Measurements from ENCODE around the gene ATP9B. TPM values are rescaled to one million over a fixed set of nuclear protein-coding genes. Genes with fewer than 3 reads are reported as not detected.
"Not testable (repeated sequence)": the region's sequence is repeated elsewhere in the genome, so short reads cannot be mapped to it uniquely, and the experiment has no call there.

ATP9B gene
- total RNA-seq, 2 experiments from 2014 or later, result 15.9 to 16.6 TPM

GRCh38 chr18:79372991-79373390, 303.8 kb downstream of the ATP9B start:
- Mint-ChIP-seq H3K36me3 (peaks cover 3% of the 10 kb centered on the region), H3K27ac (no peak overlapping the region), H3K9me3 (no peaks in the 10 kb centered on the region), H3K4me1 (ENCODE audit: low read depth) (peaks cover 17% of the 10 kb centered on the region), H3K27me3 (no peaks in the 10 kb centered on the region), H3K4me3 (no peak overlapping the region)
- intact Hi-C loops (cut with micrococcal nuclease), result no loop called here
- DNase-seq, result no peak
- POLR2A ChIA-PET, result no interaction called here
- CTCF ChIA-PET, result interaction anchor here (0.7 to 1.1 kb wide), 2 partner anchors 272 to 316 kb away, joined by 3 to 5 read pairs; no protein-coding TSS in a partner anchor

GRCh38 chr18:79373736-79374135, 304.5 kb downstream of the ATP9B start:
- no peak overlapping the region for H3K4me3 Mint-ChIP-seq

GRCh38 chr18:79374408-79375171, 305.4 kb downstream of the ATP9B start:
- H3K36me3 Mint-ChIP-seq, result peaks cover 5% of the 10 kb centered on the region
- H3K27me3 Mint-ChIP-seq, result no peaks in the 10 kb centered on the region
- ChIA-PET CTCF (interaction anchor here (1.0 to 3.0 kb wide), 5 partner anchors 15 to 273 kb away, joined by 3 to 15 read pairs (median 4); no protein-coding TSS in a partner anchor), POLR2A (interaction anchor here (0.6 kb wide), 1 partner anchor 340 kb away, joined by 3 read pairs; no protein-coding TSS in a partner anchor)
- peaks cover 20% of the 10 kb centered on the region for H3K4me1 Mint-ChIP-seq (ENCODE audit: low read depth)
- no peak overlapping the region for H3K4me3 Mint-ChIP-seq
- no peaks in the 10 kb centered on the region for H3K9me3 Mint-ChIP-seq
- intact Hi-C loops (cut with micrococcal nuclease), result no loop called here
- H3K27ac Mint-ChIP-seq, result no peak overlapping the region
- DNase-seq, result no peak

More at GRCh38 chr18:79373736-79374135, 304.5 kb downstream of the ATP9B start:
- Mint-ChIP-seq H3K9me3 (no peaks in the 10 kb centered on the region), H3K27me3 (no peaks in the 10 kb centered on the region), H3K4me1 (ENCODE audit: low read depth) (peaks cover 14% of the 10 kb centered on the region), H3K36me3 (peaks cover 3% of the 10 kb centered on the region), H3K27ac (no peak overlapping the region)
- intact Hi-C loops (cut with micrococcal nuclease), result no loop called here
- POLR2A ChIA-PET, result no interaction called here
- CTCF ChIA-PET, result interaction anchor here (1.1 kb wide), 1 partner anchor 271 kb away, joined by 5 read pairs; no protein-coding TSS in a partner anchor
- DNase-seq, result no peak

GRCh38 chr18:79375441-79376154, 306.4 kb downstream of the ATP9B start:
- Mint-ChIP-seq H3K4me1 (ENCODE audit: low read depth) (peaks cover 20% of the 10 kb centered on the region), H3K4me3 (no peak overlapping the region), H3K27me3 (no peaks in the 10 kb centered on the region), H3K36me3 (peaks cover 5% of the 10 kb centered on the region), H3K9me3 (no peaks in the 10 kb centered on the region), H3K27ac (no peak overlapping the region)
- ChIA-PET CTCF (interaction anchor here (1.0 to 3.0 kb wide), 5 partner anchors 16 to 272 kb away, joined by 3 to 15 read pairs (median 4); no protein-coding TSS in a partner anchor), POLR2A (no interaction called here)
- intact Hi-C loops (cut with micrococcal nuclease), result no loop called here
- no peak for DNase-seq

- CTCF ChIA-PET, result interaction anchor here (0.6 to 7.0 kb wide), 5 partner anchors 12 to 271 kb away, joined by 3 to 176 read pairs (median 6); no protein-coding TSS in a partner anchor
- H3K4me3 Mint-ChIP-seq; H3K27ac Mint-ChIP-seq; intact Hi-C loops (cut with micrococcal nuclease); H3K36me3 Mint-ChIP-seq; H3K9me3 Mint-ChIP-seq; DNase-seq; H3K27me3 Mint-ChIP-seq: not testable (repeated sequence)
- POLR2A ChIA-PET, result interaction anchor here (0.7 kb wide), 1 partner anchor 22 kb away, joined by 3 read pairs; no protein-coding TSS in a partner anchor
- H3K4me1 Mint-ChIP-seq (ENCODE audit: low read depth), result peaks cover 17% of the 10 kb centered on the region
Observed at GRCh38 chr18:79376661-79377060, 307.5 kb downstream of the ATP9B start.

GRCh38 chr18:79377187-79377891, 308.1 kb downstream of the ATP9B start:
- intact Hi-C loops (cut with micrococcal nuclease), result no loop called here
- no peaks in the 10 kb centered on the region for H3K9me3 Mint-ChIP-seq
- H3K36me3 Mint-ChIP-seq, result peaks cover 5% of the 10 kb centered on the region
- no peak overlapping the region for H3K27ac Mint-ChIP-seq
- peaks cover 15% of the 10 kb centered on the region for H3K4me1 Mint-ChIP-seq (ENCODE audit: low read depth)
- H3K4me3 Mint-ChIP-seq, result no peak overlapping the region
- ChIA-PET POLR2A (no interaction called here), CTCF (interaction anchor here (0.6 to 7.0 kb wide), 7 partner anchors 12 to 270 kb away, joined by 3 to 176 read pairs (median 15); no protein-coding TSS in a partner anchor)
- no peak for DNase-seq
- H3K27me3 Mint-ChIP-seq, result no peaks in the 10 kb centered on the region

- no peak overlapping the region for H3K27ac Mint-ChIP-seq
- H3K4me3 Mint-ChIP-seq, result no peak overlapping the region
- peaks cover 15% of the 10 kb centered on the region for H3K4me1 Mint-ChIP-seq (ENCODE audit: low read depth)
- H3K36me3 Mint-ChIP-seq, result peaks cover 5% of the 10 kb centered on the region
- DNase-seq, result peak; percentile 90
- no peaks in the 10 kb centered on the region for H3K27me3 Mint-ChIP-seq
- ChIA-PET CTCF (interaction anchor here (0.6 to 7.0 kb wide), 19 partner anchors 10 to 306 kb away, joined by 3 to 176 read pairs (median 6); no protein-coding TSS in a partner anchor), POLR2A (no interaction called here)
- intact Hi-C loops (cut with micrococcal nuclease), result loop anchor here (1.0 to 2.0 kb wide), 3 partner anchors 16 to 266 kb away; partner anchors contain the start of gene NFATC1
- H3K9me3 Mint-ChIP-seq, result no peaks in the 10 kb centered on the region
Observed at GRCh38 chr18:79378536-79379250, 309.5 kb downstream of the ATP9B start.

GRCh38 chr18:79379251-79379905, 310.2 kb downstream of the ATP9B start:
- Mint-ChIP-seq H3K36me3 (peaks cover 5% of the 10 kb centered on the region), H3K9me3 (no peaks in the 10 kb centered on the region), H3K27me3 (no peaks in the 10 kb centered on the region), H3K27ac (no peak overlapping the region), H3K4me1 (ENCODE audit: low read depth) (peaks cover 15% of the 10 kb centered on the region), H3K4me3 (no peak overlapping the region)
- ChIA-PET POLR2A (no interaction called here), CTCF (interaction anchor here (0.7 to 7.0 kb wide), 16 partner anchors 10 to 280 kb away, joined by 3 to 176 read pairs (median 8); partner anchors contain the start of gene NFATC1)
- no peak for DNase-seq
- intact Hi-C loops (cut with micrococcal nuclease), result loop anchor here (1.0 to 2.0 kb wide), 3 partner anchors 15 to 265 kb away; partner anchors contain the start of gene NFATC1

GRCh38 chr18:79379931-79380815, 311.0 kb downstream of the ATP9B start:
- no peak for DNase-seq
- H3K27me3 Mint-ChIP-seq, result no peaks in the 10 kb centered on the region
- H3K36me3 Mint-ChIP-seq, result peaks cover 1% of the 10 kb centered on the region
- H3K4me3 Mint-ChIP-seq, result no peak overlapping the region
- CTCF ChIA-PET, result interaction anchor here (0.7 to 7.0 kb wide), 23 partner anchors 9 to 293 kb away, joined by 3 to 176 read pairs (median 6); partner anchors contain the start of gene NFATC1
- no peak overlapping the region for H3K27ac Mint-ChIP-seq
- H3K9me3 Mint-ChIP-seq, result no peaks in the 10 kb centered on the region
- intact Hi-C loops (cut with micrococcal nuclease), result loop anchor here (1.0 to 2.0 kb wide), 3 partner anchors 15 to 264 kb away; partner anchors contain the start of gene NFATC1
- POLR2A ChIA-PET, result interaction anchor here (1.0 kb wide), 1 partner anchor 144 kb away, joined by 3 read pairs; no protein-coding TSS in a partner anchor
- H3K4me1 Mint-ChIP-seq (ENCODE audit: low read depth), result peaks cover 15% of the 10 kb centered on the region
